Esophagus (tissue), 2 donors: ENCODE measurements around the gene BTNL3. TPM values are rescaled to one million over a fixed set of nuclear protein-coding genes. Genes with fewer than 3 reads are reported as not detected.
"Not testable (repeated sequence)": the region's sequence is repeated elsewhere in the genome, so short reads cannot be mapped to it uniquely, and the experiment has no call there.

Experiments
- H3K27ac ChIP-seq, 2 donors: one replicate each; pipeline ENCODE4 v1.5.1; 2013; ENCODE audit warnings: low read depth in 2 of 2, mild to moderate bottlenecking in 2 of 2, inconsistent platforms in 1 of 2, low read length in 1 of 2, moderate library complexity in 1 of 2
- H3K27me3 ChIP-seq, 2 donors: one replicate each; pipeline ENCODE4 v1.6.1; 2013; ENCODE audit warnings: low read length in 2 of 2, control low read depth in 1 of 2, mild to moderate bottlenecking in 1 of 2; ENCODE audit not compliant: insufficient read depth in 2 of 2, control insufficient read depth in 1 of 2
- H3K36me3 ChIP-seq, 2 donors: one replicate each; pipeline ENCODE4 v1.6.1; 2013; ENCODE audit warnings: low read length in 1 of 2; ENCODE audit not compliant: control insufficient read depth in 2 of 2, insufficient read depth in 2 of 2
- H3K4me1 ChIP-seq, 2 donors: one replicate each; pipeline ENCODE4 v1.6.1; 2013; ENCODE audit warnings: low read length in 1 of 2; ENCODE audit not compliant: control insufficient read depth in 2 of 2, insufficient read depth in 2 of 2
- H3K4me3 ChIP-seq, 2 donors: one replicate each; pipeline ENCODE4 v1.5.1; 2013; ENCODE audit warnings: low read length in 2 of 2, mild to moderate bottlenecking in 2 of 2, low read depth in 1 of 2, moderate library complexity in 1 of 2
- H3K9me3 ChIP-seq, 2 donors: one replicate each; pipeline ENCODE4 v1.6.1; 2013; ENCODE audit warnings: mild to moderate bottlenecking in 2 of 2, low read depth in 1 of 2, low read length in 1 of 2, moderate library complexity in 1 of 2; ENCODE audit not compliant: control insufficient read depth in 2 of 2, insufficient read depth in 1 of 2
- WGBS, 2 donors: extraction: QIAGEN DNeasy Blood & Tissue Kit; methylation state at CpG; one replicate each; pipeline ENCODE4 v1.1.7; 2013; 5-methylcytosine and 5-hydroxymethylcytosine counted together
- polyA plus RNA-seq, 2 donors: library from polyadenylated mRNA; stranded (reverse); fragments of 200-250 nt; gene quantifications; one replicate each; pipeline ENCODE4 v1.2.3, GENCODE V29; 2013
- donor health status: healthy with polysubstance abuse.
- donor health status: Bipolar disorder and iron deficiency.

The BTNL3 gene
- polyA plus RNA-seq, 2 donors = 0.02 to 0.06 TPM

DNA sequence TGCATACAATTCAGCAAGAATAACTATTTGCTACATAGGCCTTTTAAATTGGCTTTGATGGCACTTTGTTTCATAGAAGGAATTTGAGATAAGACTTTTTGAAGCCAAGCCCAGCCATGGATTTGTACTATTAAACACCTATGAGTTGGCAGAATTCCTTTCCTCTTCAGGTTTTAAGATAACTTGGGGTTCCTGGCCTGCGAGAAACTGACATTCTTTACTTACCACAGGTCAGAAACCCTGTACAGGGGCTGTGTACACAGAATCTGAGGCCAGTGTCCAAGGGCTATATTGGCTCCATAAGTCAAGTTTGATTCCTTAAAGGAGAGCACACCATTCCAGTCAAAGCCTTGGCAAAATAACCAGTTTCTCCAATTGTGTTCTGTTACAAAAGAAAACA is 10.8 kb upstream of the BTNL3 start:
- Histone ChIP-seq H3K27me3 (no peaks in the 10 kb centered on the region), H3K4me3 (no peak overlapping the region), H3K4me1 (no peaks in the 10 kb centered on the region), H3K36me3 (no peaks in the 10 kb centered on the region), H3K9me3 (no peaks in the 10 kb centered on the region), H3K27ac (no peak overlapping the region)
- 25 to 40% methylated on average over 1 of the region's 1 CpG for WGBS, 2 donors

- Histone ChIP-seq H3K27me3 (no peaks in the 10 kb centered on the region), H3K27ac (no peak overlapping the region), H3K4me1 (no peaks in the 10 kb centered on the region), H3K36me3 (no peaks in the 10 kb centered on the region), H3K9me3 (no peaks in the 10 kb centered on the region), H3K4me3 (no peak overlapping the region)
- WGBS, 2 donors = 73 to 75% methylated on average over 13 to 23 of the region's 23 CpGs
Measured at GRCh38 chr5:180982008-180982741, 6.5 kb upstream of the BTNL3 start.

- Histone ChIP-seq H3K4me1 (no peaks in the 10 kb centered on the region), H3K4me3 (no peak overlapping the region), H3K36me3 (no peaks in the 10 kb centered on the region), H3K27me3 (no peaks in the 10 kb centered on the region), H3K27ac (no peak overlapping the region), H3K9me3 (no peaks in the 10 kb centered on the region)
- 81 to 87% methylated on average over 2 of the region's 2 CpGs for WGBS, 2 donors
Measured at GRCh38 chr5:180988016-180988415, 630 bp upstream of the BTNL3 start.

- Histone ChIP-seq H3K36me3 (no peaks in the 10 kb centered on the region), H3K27ac (no peak overlapping the region), H3K4me1 (no peaks in the 10 kb centered on the region), H3K9me3 (no peaks in the 10 kb centered on the region), H3K27me3 (no peaks in the 10 kb centered on the region), H3K4me3 (no peak overlapping the region)
- 60 to 73% methylated on average over 16 of the region's 16 CpGs for WGBS, 2 donors
Measured at GRCh38 chr5:180990086-180990881, 1.6 kb downstream of the BTNL3 start.

GRCh38 chr5:180990882-180991242 is 2.2 kb downstream of the BTNL3 start:
- Histone ChIP-seq H3K4me3 (no peak overlapping the region), H3K27ac (no peak overlapping the region), H3K4me1 (no peaks in the 10 kb centered on the region), H3K36me3 (no peaks in the 10 kb centered on the region), H3K27me3 (no peaks in the 10 kb centered on the region), H3K9me3 (no peaks in the 10 kb centered on the region)
- 73 to 77% methylated on average over 5 of the region's 5 CpGs for WGBS, 2 donors

GRCh38 chr5:181001947-181002346 is 13.3 kb downstream of the BTNL3 start:
- Histone ChIP-seq H3K36me3 (no peaks in the 10 kb centered on the region), H3K9me3 (no peaks in the 10 kb centered on the region), H3K27me3 (no peaks in the 10 kb centered on the region), H3K27ac (no peak overlapping the region), H3K4me3 (no peak overlapping the region), H3K4me1 (no peaks in the 10 kb centered on the region)

DNA sequence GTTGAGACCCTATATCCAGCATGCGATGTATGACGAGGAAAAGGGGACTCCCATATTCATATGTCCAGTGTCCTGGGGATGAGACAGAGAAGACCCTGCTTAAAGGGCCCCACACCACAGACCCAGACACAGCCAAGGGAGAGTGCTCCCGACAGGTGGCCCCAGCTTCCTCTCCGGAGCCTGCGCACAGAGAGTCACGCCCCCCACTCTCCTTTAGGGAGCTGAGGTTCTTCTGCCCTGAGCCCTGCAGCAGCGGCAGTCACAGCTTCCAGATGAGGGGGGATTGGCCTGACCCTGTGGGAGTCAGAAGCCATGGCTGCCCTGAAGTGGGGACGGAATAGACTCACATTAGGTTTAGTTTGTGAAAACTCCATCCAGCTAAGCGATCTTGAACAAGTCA is 17.1 kb downstream of the BTNL3 start:
- no peaks in the 10 kb centered on the region for H3K9me3 ChIP-seq
- WGBS, 2 donors = 76 to 85% methylated on average over 9 of the region's 9 CpGs
- no peak overlapping the region for H3K27ac ChIP-seq
- no peaks in the 10 kb centered on the region for H3K4me1 ChIP-seq
- no peaks in the 10 kb centered on the region for H3K27me3 ChIP-seq
- no peaks in the 10 kb centered on the region for H3K36me3 ChIP-seq
- no peak overlapping the region for H3K4me3 ChIP-seq

GRCh38 chr5:181008136-181008535 is 19.5 kb downstream of the BTNL3 start:
- 74 to 77% methylated on average over 6 of the region's 6 CpGs for WGBS, 2 donors
- Histone ChIP-seq H3K27me3 (no peaks in the 10 kb centered on the region), H3K9me3 (no peaks in the 10 kb centered on the region), H3K36me3 (no peaks in the 10 kb centered on the region), H3K4me3 (no peak overlapping the region), H3K4me1 (no peaks in the 10 kb centered on the region), H3K27ac (no peak overlapping the region)

GRCh38 chr5:181010018-181010417 is 21.4 kb downstream of the BTNL3 start:
- 91 to 92% methylated on average over 4 of the region's 4 CpGs for WGBS, 2 donors
- not testable (repeated sequence) for H3K4me1 ChIP-seq, H3K9me3 ChIP-seq, H3K27me3 ChIP-seq, H3K36me3 ChIP-seq, H3K4me3 ChIP-seq, H3K27ac ChIP-seq

DNA sequence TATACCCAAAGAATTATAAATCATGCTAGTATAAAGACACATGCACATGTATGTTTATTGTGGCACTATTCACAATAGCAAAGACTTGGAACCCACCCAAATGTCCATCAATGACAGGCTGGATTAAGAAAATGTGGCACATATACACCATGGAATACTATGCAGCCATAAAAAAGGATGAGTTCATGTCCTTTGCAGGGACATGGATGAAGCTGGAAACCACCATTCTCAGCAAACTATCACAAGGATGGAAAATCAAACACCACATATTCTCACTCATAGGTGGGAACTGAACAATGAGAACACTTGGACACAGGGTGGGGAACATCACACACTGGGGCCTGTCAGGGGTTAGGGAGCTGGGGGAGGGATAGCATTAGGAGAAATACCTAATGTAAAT is 26.0 kb downstream of the BTNL3 start:
- H3K9me3 ChIP-seq, H3K27ac ChIP-seq, H3K27me3 ChIP-seq, H3K4me1 ChIP-seq, H3K4me3 ChIP-seq, H3K36me3 ChIP-seq: not testable (repeated sequence)
